HEK293 (cell line): ENCODE data around the gene DENND1A.

Source experiments
- CTCF ChIA-PET: fragments of 350-600 bp; formaldehyde crosslinking; extraction: SDS; loops from one replicate; lab custom pipeline; 2021; ENCODE audit warnings: antibody characterized with exemption; lab: Yijun Ruan, JAX
- POLR2A ChIA-PET: fragments of 300-600 bp; formaldehyde crosslinking; extraction: SDS; loops from one replicate; lab custom pipeline; 2020; ENCODE audit warnings: antibody characterized with exemption, inconsistent platforms; lab: Yijun Ruan, JAX
- H3K27ac ChIP-seq: fragments of 200-500 bp; sonication (Bioruptor generic); 2 replicates; pipeline ENCODE4 v1.5.1; 2014; ENCODE audit warnings: low read depth, low read length, control low read depth, inconsistent platforms; ENCODE audit errors: extremely low read depth
- H3K36me3 ChIP-seq, 2 experiments: fragments of 200-500 bp in 1 of 2; sonication (Bioruptor generic) in 1 of 2; 1 replicate in 1 of 2; 2 replicates in 1 of 2; pipeline ENCODE4 v1.5.1; 2014 to 2017; ENCODE audit warnings: inconsistent platforms in 2 of 2, low read length in 2 of 2; ENCODE audit not compliant: control insufficient read depth in 2 of 2, insufficient read depth in 1 of 2
- H3K4me1 ChIP-seq: fragments of 200-500 bp; sonication (Bioruptor generic); 2 replicates; pipeline ENCODE4 v1.5.1; 2014; ENCODE audit warnings: mild to moderate bottlenecking, low read length, inconsistent platforms; ENCODE audit not compliant: control insufficient read depth, insufficient read depth
- H3K4me3 ChIP-seq: 2 replicates; pipeline ENCODE4 v1.5.1; 2011; ENCODE audit warnings: low read depth, mild to moderate bottlenecking, control low read depth, low read length, moderate library complexity
- H3K9me3 ChIP-seq: fragments of 200-500 bp; sonication (Bioruptor generic); 2 replicates; pipeline ENCODE4 v1.5.1; 2014; ENCODE audit warnings: low read depth, low read length, inconsistent platforms; ENCODE audit not compliant: control insufficient read depth, insufficient read depth
- BCL11A ChIP-seq: fragments of 450-650 bp; formaldehyde crosslinking; IDR thresholded peaks from 2 replicates; pipeline ENCODE4 v1.5.1; 2016; ENCODE audit warnings: low read depth, missing biosample characterization, missing genetic modification characterization
- RBAK ChIP-seq: fragments of 450-650 bp; formaldehyde crosslinking; IDR thresholded peaks from 2 replicates; pipeline ENCODE4 v1.5.1; 2016; ENCODE audit warnings: missing biosample characterization, missing genetic modification characterization
- ZBTB20 ChIP-seq: fragments of 450-650 bp; formaldehyde crosslinking; IDR thresholded peaks from 2 replicates; pipeline ENCODE4 v1.5.1; 2016; ENCODE audit warnings: missing biosample characterization, missing genetic modification characterization
- ZEB2 ChIP-seq: fragments of 450-650 bp; formaldehyde crosslinking; IDR thresholded peaks from 2 replicates; pipeline ENCODE4 v1.5.1; 2016; ENCODE audit warnings: missing biosample characterization, missing genetic modification characterization
- ZNF10 ChIP-seq: fragments of 450-650 bp; formaldehyde crosslinking; IDR thresholded peaks from 2 replicates; pipeline ENCODE4 v1.5.1; 2017; ENCODE audit warnings: missing biosample characterization, missing genetic modification characterization
- ZNF16 ChIP-seq: fragments of 450-650 bp; formaldehyde crosslinking; IDR thresholded peaks from 2 replicates; pipeline ENCODE4 v1.5.1; 2016; ENCODE audit warnings: low read depth, missing biosample characterization, missing genetic modification characterization
- ZNF19 ChIP-seq: fragments of 450-650 bp; formaldehyde crosslinking; IDR thresholded peaks from 2 replicates; pipeline ENCODE4; 2016; ENCODE audit warnings: missing biosample characterization, missing genetic modification characterization, low read depth
- ZNF248 ChIP-seq: fragments of 450-650 bp; formaldehyde crosslinking; IDR thresholded peaks from 2 replicates; pipeline ENCODE4 v1.5.1; 2017; ENCODE audit warnings: missing biosample characterization, missing genetic modification characterization
- ZNF398 ChIP-seq: fragments of 450-650 bp; formaldehyde crosslinking; IDR thresholded peaks from 2 replicates; pipeline ENCODE4 v1.5.1; 2017; ENCODE audit warnings: missing biosample characterization, missing genetic modification characterization
- ZNF416 ChIP-seq: fragments of 450-650 bp; formaldehyde crosslinking; IDR thresholded peaks from 2 replicates; pipeline ENCODE4 v1.5.1; 2016; ENCODE audit warnings: missing biosample characterization, missing genetic modification characterization
- ZNF514 ChIP-seq: fragments of 450-650 bp; formaldehyde crosslinking; IDR thresholded peaks from 2 replicates; pipeline ENCODE4 v1.5.1; 2016; ENCODE audit warnings: missing biosample characterization, missing genetic modification characterization
- ZNF530 ChIP-seq: fragments of 450-650 bp; formaldehyde crosslinking; IDR thresholded peaks from 2 replicates; pipeline ENCODE4 v1.5.1; 2016; ENCODE audit warnings: low read depth, missing biosample characterization, missing genetic modification characterization
- ZNF610 ChIP-seq: fragments of 450-650 bp; formaldehyde crosslinking; IDR thresholded peaks from 2 replicates; pipeline ENCODE4 v1.5.1; 2016; ENCODE audit warnings: missing biosample characterization, missing genetic modification characterization, borderline replicate concordance
- ZNF624 ChIP-seq: fragments of 450-650 bp; formaldehyde crosslinking; IDR thresholded peaks from 2 replicates; pipeline ENCODE4 v1.5.1; 2017; ENCODE audit warnings: missing biosample characterization, missing genetic modification characterization
- ZNF626 ChIP-seq: fragments of 450-650 bp; sonication (Bioruptor Pico); formaldehyde crosslinking; IDR thresholded peaks from 2 replicates; pipeline ENCODE4 v1.5.1; 2018; ENCODE audit warnings: missing biosample characterization, missing genetic modification characterization, inconsistent platforms
- ZNF768 ChIP-seq: fragments of 450-650 bp; formaldehyde crosslinking; IDR thresholded peaks from 2 replicates; pipeline ENCODE4 v1.5.1; 2018; ENCODE audit warnings: missing biosample characterization, mild to moderate bottlenecking, missing genetic modification characterization
- ZNF777 ChIP-seq: fragments of 450-650 bp; formaldehyde crosslinking; IDR thresholded peaks from 2 replicates; pipeline ENCODE4 v1.5.1; 2017; ENCODE audit warnings: missing biosample characterization, missing genetic modification characterization, borderline replicate concordance
- ZNF792 ChIP-seq: fragments of 450-650 bp; formaldehyde crosslinking; IDR thresholded peaks from 2 replicates; pipeline ENCODE4 v1.5.1; 2016; ENCODE audit warnings: missing biosample characterization, missing genetic modification characterization
- ZNF837 ChIP-seq: fragments of 450-650 bp; formaldehyde crosslinking; IDR thresholded peaks from 2 replicates; pipeline ENCODE4 v1.5.1; 2016; ENCODE audit warnings: missing biosample characterization, missing genetic modification characterization
- ZXDB ChIP-seq: fragments of 450-650 bp; formaldehyde crosslinking; IDR thresholded peaks from 2 replicates; pipeline ENCODE4 v1.5.1; 2016; ENCODE audit warnings: missing biosample characterization, missing genetic modification characterization
- TF ChIP-seq, protein P1 (sequence below): fragments of 450-650 bp; IDR thresholded peaks from 2 replicates; pipeline ENCODE4 v1.5.1; 2018; ENCODE audit warnings: missing biosample characterization, missing genetic modification characterization
- TF ChIP-seq, protein P2 (sequence below): fragments of 450-650 bp; formaldehyde crosslinking; IDR thresholded peaks from 2 replicates; pipeline ENCODE4 v1.5.1; 2016; ENCODE audit warnings: missing biosample characterization, missing genetic modification characterization
- TF ChIP-seq, protein P3 (sequence below): fragments of 450-650 bp; formaldehyde crosslinking; IDR thresholded peaks from 2 replicates; pipeline ENCODE4 v1.5.1; 2016; ENCODE audit warnings: missing biosample characterization, missing genetic modification characterization, low read depth

DENND1A gene

DNA sequence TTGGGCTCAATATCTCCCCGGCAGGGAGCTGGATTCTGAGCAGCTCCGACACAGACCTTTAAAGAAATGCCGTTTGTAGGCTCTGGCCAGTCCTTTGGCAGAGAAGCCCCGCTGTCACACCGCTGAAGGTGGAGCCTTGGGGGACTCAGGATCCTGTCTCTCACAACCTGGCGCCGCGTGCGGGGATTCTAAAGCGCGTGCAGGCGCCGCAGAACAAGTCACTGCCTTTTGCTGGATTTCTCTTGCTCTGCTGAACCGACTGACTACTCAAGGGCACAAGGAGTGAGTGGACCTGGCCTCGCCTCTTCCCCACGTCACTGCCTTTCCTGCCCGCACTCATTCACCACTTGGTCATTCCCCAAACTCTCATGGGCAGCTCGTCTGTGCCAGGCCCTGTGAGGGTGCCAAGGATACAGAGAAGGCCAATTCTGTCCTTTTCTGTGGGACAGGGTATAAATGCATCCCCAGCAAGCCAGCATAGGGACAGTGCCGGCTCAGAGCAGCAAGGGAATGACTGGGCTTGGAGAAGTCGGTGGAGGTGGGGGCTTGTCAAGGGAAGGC is 504.6 kb downstream of the DENND1A start:
- CTCF ChIA-PET = no interaction called here
- TF ChIP-seq ZNF837 (tag by site-specific recombination) = no peak
- no peak for TF ChIP-seq ZNF777 (tag by site-specific recombination)
- TF ChIP-seq ZNF398 (tag by site-specific recombination) = no peak
- TF ChIP-seq, all 188 proteins: peak for 0
- POLR2A ChIA-PET = no interaction called here
- H3K4me1 ChIP-seq = no peaks in the 10 kb centered on the region
- no peaks in the 10 kb centered on the region for H3K9me3 ChIP-seq
- H3K4me3 ChIP-seq = no peak overlapping the region
- no peaks in the 10 kb centered on the region for H3K36me3 ChIP-seq
- no peak overlapping the region for H3K27ac ChIP-seq

DNA sequence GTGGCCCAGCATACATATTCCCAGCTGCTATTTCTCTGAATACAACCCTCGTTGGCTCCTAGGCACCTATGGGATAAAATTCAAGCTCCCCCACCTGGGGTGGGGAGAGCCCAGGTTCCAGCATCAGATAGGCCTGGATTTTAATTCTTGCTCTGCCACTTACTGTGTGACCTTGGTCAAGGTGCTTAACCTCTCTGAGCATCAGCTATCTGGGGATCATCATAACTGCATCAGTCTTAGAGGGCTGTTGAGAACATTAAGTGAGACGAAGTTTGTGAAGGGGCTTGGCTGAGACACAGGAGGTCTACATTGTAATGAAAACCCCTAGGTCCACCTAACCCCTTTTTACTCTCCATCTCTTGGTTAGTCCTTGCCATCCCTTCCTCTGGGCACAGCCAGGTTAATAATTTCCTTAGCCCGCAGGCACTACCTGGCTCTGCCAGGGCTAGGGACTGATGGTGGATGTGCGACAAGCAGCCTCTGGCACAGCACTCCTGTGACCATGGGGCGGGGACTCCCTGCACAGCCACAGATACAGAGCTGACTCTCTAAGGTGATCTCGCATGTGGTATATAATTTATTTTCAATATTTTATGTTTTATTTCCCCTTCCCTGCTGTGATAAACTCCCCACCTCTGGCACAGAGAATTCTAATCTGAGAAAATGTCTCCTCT is 505.2 kb downstream of the DENND1A start:
- TF ChIP-seq ZNF416 (tag by site-specific recombination) = no peak
- 0 out of 2 replicates have a peak, but pooled peaks have one; percentile 23 for TF ChIP-seq ZNF768 (tag by site-specific recombination)
- ChIA-PET CTCF (interaction anchor here (0.6 kb wide), 1 partner anchor 23 kb away, joined by 4 read pairs; no protein-coding TSS in a partner anchor), POLR2A (no interaction called here)
- Histone ChIP-seq H3K4me3 (no peak overlapping the region), H3K36me3 (peaks cover 0 to 5% of the 10 kb centered on the region in 2 experiments; a peak in 1 of 3 replicates), H3K4me1 (no peaks in the 10 kb centered on the region), H3K9me3 (no peaks in the 10 kb centered on the region), H3K27ac (no peak overlapping the region)

- H3K9me3 ChIP-seq = no peaks in the 10 kb centered on the region
- no peak for TF ChIP-seq ZNF19 (tag by site-specific recombination)
- no peak for TF ChIP-seq RBAK (tag by site-specific recombination)
- TF ChIP-seq ZNF16 (tag by site-specific recombination) = no peak
- TF ChIP-seq, protein P1, sequence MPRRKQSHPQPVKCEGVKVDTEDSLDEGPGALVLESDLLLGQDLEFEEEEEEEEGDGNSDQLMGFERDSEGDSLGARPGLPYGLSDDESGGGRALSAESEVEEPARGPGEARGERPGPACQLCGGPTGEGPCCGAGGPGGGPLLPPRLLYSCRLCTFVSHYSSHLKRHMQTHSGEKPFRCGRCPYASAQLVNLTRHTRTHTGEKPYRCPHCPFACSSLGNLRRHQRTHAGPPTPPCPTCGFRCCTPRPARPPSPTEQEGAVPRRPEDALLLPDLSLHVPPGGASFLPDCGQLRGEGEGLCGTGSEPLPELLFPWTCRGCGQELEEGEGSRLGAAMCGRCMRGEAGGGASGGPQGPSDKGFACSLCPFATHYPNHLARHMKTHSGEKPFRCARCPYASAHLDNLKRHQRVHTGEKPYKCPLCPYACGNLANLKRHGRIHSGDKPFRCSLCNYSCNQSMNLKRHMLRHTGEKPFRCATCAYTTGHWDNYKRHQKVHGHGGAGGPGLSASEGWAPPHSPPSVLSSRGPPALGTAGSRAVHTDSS (tag by site-specific recombination) = no peak
- no peak for TF ChIP-seq ZEB2
- no peak for TF ChIP-seq ZNF610 (tag by site-specific recombination)
- TF ChIP-seq ZNF514 (tag by site-specific recombination) = no peak
- TF ChIP-seq BCL11A (tag by site-specific recombination) = no peak
- no peak for TF ChIP-seq ZNF10 (tag by site-specific recombination)
- TF ChIP-seq, protein P2, sequence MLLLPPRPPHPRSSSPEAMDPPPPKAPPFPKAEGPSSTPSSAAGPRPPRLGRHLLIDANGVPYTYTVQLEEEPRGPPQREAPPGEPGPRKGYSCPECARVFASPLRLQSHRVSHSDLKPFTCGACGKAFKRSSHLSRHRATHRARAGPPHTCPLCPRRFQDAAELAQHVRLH (tag by site-specific recombination) = no peak
- TF ChIP-seq, protein P3, sequence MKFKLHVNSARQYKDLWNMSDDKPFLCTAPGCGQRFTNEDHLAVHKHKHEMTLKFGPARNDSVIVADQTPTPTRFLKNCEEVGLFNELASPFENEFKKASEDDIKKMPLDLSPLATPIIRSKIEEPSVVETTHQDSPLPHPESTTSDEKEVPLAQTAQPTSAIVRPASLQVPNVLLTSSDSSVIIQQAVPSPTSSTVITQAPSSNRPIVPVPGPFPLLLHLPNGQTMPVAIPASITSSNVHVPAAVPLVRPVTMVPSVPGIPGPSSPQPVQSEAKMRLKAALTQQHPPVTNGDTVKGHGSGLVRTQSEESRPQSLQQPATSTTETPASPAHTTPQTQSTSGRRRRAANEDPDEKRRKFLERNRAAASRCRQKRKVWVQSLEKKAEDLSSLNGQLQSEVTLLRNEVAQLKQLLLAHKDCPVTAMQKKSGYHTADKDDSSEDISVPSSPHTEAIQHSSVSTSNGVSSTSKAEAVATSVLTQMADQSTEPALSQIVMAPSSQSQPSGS (tag by site-specific recombination) = no peak
- no peak for TF ChIP-seq ZNF530 (tag by site-specific recombination)
- TF ChIP-seq ZNF248 (tag by site-specific recombination) = no peak
- TF ChIP-seq ZNF626 (tag by site-specific recombination) = no peak
- TF ChIP-seq ZNF792 (tag by site-specific recombination) = no peak
- TF ChIP-seq ZBTB20 (tag by site-specific recombination) = no peak
- TF ChIP-seq ZXDB (tag by site-specific recombination) = no peak
- no peak for TF ChIP-seq ZNF624 (tag by site-specific recombination)
- TF ChIP-seq, all 188 proteins: peak for 0
- ChIA-PET CTCF (interaction anchor here (0.6 kb wide), 1 partner anchor 23 kb away, joined by 4 read pairs; no protein-coding TSS in a partner anchor), POLR2A (no interaction called here)
- Histone ChIP-seq H3K36me3 (peaks cover 0 to 7% of the 10 kb centered on the region in 2 experiments; a peak in 1 of 3 replicates), H3K4me1 (no peaks in the 10 kb centered on the region), H3K4me3 (no peak overlapping the region), H3K27ac (no peak overlapping the region)
Measured at GRCh38 chr9:123424131-123424530, 505.8 kb downstream of the DENND1A start.
